HG03103 (cell line): ENCODE results near the gene SGCD.

Experiments used
- ATAC-seq: cut with Tn5 transposase; IDR thresholded peaks from one replicate; pipeline ENCODE4 v1.9.1; 2021; ENCODE audit warnings: low read depth; ENCODE audit not compliant: unreplicated experiment

SGCD gene

GRCh38 chr5:156359476-156359875, 32.5 kb downstream of the SGCD start:
- no peak for ATAC-seq

DNA sequence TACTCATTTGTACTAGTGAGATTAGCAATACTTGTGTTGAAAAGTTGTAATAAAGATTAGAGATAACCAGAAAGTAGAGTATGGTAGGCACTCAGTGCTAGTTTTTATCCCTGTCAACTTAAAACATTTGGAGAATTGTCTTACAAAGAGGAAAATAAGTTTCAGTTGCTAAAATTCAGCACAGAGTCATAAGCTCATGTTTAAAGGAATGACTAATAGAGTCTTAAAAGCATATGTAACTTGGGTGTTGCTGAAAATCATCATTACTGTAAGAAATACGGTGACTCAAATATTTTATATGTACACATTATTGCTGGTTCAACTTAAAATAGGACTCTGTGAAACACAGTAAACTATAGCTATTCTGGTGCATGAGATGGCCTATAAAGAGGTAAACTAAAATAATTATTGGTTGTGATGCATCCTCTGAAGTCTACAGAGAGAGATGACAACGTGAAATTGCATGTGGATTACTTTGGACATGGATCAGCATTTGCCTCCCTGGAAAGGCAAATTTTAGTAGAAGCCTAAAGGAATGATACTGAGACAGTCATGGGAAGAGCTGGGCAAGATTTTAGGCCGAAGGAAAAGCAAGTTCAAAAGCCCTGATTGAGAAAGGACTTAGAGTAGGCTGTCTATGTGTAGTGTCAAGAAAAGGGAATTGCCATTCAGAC, 34.6 kb downstream of the SGCD start:
- no peak for ATAC-seq

- no peak for ATAC-seq
Measured at GRCh38 chr5:156363861-156364260, 36.9 kb downstream of the SGCD start.

DNA sequence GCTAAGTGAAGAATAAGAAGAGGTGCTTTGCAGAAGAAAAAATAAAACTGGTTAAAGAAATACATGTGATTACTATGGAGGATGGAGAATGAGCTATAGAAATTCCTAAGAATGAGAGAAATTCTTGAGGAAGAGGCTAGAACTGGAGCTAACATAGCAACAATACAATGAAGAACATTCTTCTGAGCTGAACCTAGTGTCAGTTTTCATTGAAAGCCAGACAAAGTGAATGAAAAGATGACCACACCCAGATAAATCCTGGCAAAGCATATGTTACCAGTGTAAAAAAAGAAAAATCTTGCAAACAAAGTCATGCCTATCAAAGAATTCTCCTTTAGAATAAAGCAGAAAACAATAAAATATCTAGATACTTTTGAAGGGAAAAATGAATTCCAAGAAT, 39.6 kb downstream of the SGCD start:
- ATAC-seq, result no peak

DNA sequence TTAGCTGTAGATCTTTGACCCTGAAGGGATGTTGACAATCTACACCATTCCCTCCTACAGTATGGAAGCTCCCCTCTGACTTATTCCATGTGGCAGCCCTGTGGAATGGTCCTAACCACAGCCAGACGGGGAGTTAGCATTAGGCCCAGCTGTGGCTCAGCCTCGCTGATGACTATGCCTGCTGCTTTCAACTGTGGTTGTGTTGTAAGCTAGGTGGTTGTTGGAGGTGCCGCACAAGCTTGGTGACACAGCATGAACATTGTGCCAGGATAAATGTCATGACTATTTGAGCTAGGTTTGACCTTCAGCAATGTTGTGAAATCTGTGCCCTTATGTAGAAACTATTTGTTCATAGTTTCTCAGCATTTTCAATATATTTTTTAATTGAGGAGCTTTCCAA, 40.6 kb downstream of the SGCD start:
- ATAC-seq, result no peak

- ATAC-seq, result peak; percentile 41
Measured at GRCh38 chr5:156375895-156376495, 49.0 kb downstream of the SGCD start.

- ATAC-seq, result peak; percentile 48
Measured at GRCh38 chr5:156376751-156377150, 49.8 kb downstream of the SGCD start.

DNA sequence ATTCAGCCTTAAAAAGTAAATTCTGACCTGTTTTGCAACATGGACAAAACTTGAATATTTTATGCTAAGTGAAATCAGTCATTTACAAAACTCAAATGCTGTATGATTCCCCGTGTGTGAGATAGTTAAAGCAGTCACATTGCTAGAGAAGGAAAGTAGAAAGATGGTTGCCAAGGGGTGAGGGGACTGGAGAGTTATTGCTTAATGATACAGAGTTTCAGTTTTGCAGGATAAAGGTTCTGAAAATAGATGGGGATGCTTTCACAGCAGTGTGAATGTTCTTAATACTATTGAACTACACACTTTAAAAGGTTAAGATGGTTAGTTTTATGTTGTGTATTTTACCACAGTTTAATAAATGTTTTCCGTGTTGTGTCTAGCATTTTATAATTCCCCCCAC, 51.2 kb downstream of the SGCD start:
- ATAC-seq, result peak; percentile 38

DNA sequence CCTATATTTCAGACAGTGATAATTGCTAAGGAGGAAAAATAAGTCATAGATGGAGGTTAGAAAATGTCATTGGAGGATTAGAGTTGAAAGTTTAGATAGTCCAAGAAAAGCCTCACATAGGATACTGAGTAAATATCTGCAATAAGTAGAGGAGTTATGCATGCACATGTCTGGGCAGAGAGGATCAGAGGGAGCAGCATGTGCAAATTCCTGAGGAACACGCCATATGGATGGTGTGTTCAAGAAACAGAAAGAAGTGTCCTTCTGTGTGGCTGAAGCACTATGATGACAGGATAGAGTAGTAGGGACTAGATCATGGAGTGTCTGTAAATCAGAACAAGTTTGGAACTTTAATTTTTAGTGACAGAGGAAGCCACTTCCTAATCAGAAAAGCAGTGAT, 52.2 kb downstream of the SGCD start:
- ATAC-seq, result no peak

DNA sequence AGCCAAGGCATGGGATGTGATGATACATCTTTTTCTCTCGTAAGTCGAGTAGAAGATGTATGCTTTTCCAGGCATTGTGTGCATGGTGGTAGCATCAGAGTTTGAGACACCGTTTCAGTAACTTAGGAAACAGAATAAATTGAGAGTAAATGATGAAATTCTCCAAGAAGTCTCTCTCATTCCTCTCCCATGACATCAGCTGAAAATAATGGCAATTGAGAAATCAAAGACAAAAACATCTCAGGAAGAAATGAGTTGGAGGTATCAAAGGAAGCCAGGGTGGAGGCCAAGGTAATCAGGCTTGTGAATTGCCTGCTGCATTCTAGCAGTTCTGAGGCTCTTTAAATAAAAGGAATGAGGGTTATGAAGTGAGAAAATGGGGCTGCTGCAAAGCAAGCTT, 53.9 kb downstream of the SGCD start:
- no peak for ATAC-seq

DNA sequence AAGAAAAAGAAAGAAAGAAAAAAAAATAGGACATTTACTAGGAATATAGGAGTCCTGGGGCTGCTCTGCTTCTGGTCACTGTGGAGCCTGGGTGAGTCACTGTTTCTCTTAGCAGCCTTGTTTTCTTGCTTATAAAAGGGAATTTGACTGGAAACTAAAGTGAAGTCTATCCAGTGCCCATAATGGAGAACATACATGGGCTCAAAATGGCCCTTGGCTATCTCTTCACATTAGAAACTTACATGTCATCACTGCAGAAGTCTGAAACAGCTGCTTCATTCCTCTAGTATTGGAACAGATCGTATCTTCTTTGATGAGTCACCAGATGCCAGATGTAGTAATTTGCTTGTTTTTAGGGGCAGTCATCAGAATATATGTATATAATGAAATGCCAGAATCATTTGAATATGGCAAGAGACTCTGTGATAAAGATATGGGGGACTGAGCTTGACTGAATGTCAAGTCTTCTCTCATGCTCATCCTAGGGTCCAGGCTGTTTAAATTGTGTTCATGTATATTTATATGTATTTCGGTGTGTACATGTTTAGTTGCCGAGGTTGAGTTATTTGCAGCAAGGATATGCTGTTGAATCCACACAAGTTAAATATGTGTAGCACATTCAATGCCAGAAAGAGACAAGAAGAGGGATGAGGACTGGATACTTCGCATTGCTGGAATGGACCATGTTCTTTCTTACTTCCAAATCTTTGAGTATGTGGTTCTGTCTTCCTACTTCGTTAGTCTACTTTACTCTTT, 56.7 kb downstream of the SGCD start:
- no peak for ATAC-seq

- ATAC-seq, result no peak
Measured at GRCh38 chr5:156385416-156385815, 58.5 kb downstream of the SGCD start.

- ATAC-seq, result no peak
Measured at GRCh38 chr5:156386976-156387375, 60.0 kb downstream of the SGCD start.

DNA sequence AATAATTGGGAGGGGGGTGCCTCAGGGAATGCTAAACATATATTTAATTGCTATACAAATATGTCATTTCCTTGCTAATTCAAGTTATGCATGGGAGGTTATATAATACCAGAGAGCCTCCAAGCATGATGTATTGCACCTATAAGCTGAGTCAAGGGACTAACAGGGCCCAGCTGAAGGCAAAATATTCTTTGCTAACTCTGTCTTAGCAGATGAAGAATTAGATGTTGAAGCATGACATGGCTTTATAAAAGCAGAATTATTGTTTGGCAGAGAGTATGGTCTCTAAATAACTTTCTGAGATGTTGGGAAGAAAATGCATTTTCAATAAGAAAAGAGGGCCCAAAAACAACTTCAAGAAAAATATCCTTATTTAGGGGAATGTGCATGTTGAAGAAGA, 60.4 kb downstream of the SGCD start:
- no peak for ATAC-seq

- no peak for ATAC-seq
Measured at GRCh38 chr5:156388233-156388632, 61.3 kb downstream of the SGCD start.

- no peak for ATAC-seq
Measured at GRCh38 chr5:156391139-156391538, 64.2 kb downstream of the SGCD start.

- no peak for ATAC-seq
Measured at GRCh38 chr5:156393980-156394379, 67.0 kb downstream of the SGCD start.

GRCh38 chr5:156394642-156395305, 67.8 kb downstream of the SGCD start:
- no peak for ATAC-seq

- ATAC-seq, result no peak
Measured at GRCh38 chr5:156395306-156395675, 68.3 kb downstream of the SGCD start.

GRCh38 chr5:156396063-156396829, 69.3 kb downstream of the SGCD start:
- no peak for ATAC-seq

DNA sequence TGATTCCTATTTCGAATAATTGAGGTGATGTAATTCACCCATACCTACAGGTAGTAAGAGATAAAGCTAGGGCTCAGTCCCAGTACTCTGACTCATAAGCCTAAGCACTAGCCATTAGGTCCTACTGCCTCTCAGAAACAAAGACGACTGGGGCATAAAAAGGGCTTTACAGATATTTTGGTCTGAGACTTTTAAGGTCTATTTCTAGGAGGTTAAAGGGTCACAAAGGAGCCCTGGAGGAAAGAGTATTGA, 69.8 kb downstream of the SGCD start:
- ATAC-seq, result no peak
